Measurements from ENCODE around the gene HELLS. TPM values are rescaled to one million over a fixed set of nuclear protein-coding genes. Genes with fewer than 3 reads are reported as not detected.

HELLS gene
- total and polyA plus RNA-seq, 2 of the 4 experiments (the other 2 are of a cell fraction) = 15.9 to 29.8 TPM

DNA sequence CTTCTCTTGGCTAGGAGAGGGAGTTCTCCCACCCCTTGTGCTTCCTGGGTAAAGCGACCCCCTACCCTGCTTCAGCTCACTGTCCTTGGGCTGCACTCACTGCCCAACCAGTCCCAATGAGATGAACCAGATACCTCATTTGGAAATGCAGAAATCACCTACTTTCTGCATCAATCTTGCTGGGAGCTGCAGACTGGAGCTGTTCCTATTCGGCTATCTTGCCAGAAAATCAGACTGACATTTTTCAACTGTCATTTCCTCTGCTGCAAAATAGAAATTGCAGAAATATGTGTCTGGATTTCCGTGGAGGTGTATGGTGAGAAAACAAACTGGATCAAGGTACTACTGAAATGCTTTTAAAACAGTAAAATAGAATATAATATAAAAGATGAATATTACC is 95.0 kb downstream of the HELLS start:
- no peaks in the 10 kb centered on the region for H3K4me1 ChIP-seq (ENCODE audit: control insufficient read depth, insufficient read depth, low read length)
- H4K8ac ChIP-seq (ENCODE audit: low read depth in 2 of 2, low read length in 2 of 2) = no peak overlapping the region
- intact Hi-C loops (cut with micrococcal nuclease) = no loop called here
- no peak overlapping the region for H3K18ac ChIP-seq (ENCODE audit: low read depth, low read length)
- no peaks in the 10 kb centered on the region for H3K27me3 ChIP-seq (ENCODE audit: control insufficient read depth, insufficient read depth, low read length)
- no CpG with 5 or more reads among the region's 3 CpGs for WGBS, 2 experiments (ENCODE audit: extremely low coverage in 2 of 2, insufficient read length in 1 of 2)
- no peak overlapping the region for H4K91ac ChIP-seq (ENCODE audit: insufficient read depth, low read depth, low read length)
- no peaks in the 10 kb centered on the region for H4K20me1 ChIP-seq (ENCODE audit: insufficient read depth, low read length)
- H3K27ac ChIP-seq (ENCODE audit: insufficient read depth, low read length) = no peak overlapping the region
- H2BK20ac ChIP-seq (ENCODE audit: low read depth, low read length) = no peak overlapping the region
- TF ChIP-seq, protein P1, sequence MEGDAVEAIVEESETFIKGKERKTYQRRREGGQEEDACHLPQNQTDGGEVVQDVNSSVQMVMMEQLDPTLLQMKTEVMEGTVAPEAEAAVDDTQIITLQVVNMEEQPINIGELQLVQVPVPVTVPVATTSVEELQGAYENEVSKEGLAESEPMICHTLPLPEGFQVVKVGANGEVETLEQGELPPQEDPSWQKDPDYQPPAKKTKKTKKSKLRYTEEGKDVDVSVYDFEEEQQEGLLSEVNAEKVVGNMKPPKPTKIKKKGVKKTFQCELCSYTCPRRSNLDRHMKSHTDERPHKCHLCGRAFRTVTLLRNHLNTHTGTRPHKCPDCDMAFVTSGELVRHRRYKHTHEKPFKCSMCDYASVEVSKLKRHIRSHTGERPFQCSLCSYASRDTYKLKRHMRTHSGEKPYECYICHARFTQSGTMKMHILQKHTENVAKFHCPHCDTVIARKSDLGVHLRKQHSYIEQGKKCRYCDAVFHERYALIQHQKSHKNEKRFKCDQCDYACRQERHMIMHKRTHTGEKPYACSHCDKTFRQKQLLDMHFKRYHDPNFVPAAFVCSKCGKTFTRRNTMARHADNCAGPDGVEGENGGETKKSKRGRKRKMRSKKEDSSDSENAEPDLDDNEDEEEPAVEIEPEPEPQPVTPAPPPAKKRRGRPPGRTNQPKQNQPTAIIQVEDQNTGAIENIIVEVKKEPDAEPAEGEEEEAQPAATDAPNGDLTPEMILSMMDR (conservative IDR thresholded peaks at IDR 0.05; ENCODE audit: low read depth, low read length) = no peak
- no TSS peak for BruUV-seq (replicated peaks)
- H3K9ac ChIP-seq (ENCODE audit: low read depth, low read length) = no peak overlapping the region
- no peak overlapping the region for H3K23ac ChIP-seq (ENCODE audit: low read depth, low read length)
- H3K4me3 ChIP-seq (ENCODE audit: insufficient read depth, low read depth, low read length) = no peak overlapping the region
- H4K5ac ChIP-seq (ENCODE audit: low read depth, low read length) = no peak overlapping the region
- no peaks in the 10 kb centered on the region for H3K9me3 ChIP-seq (ENCODE audit: control insufficient read depth, insufficient read depth, low read length)
- no peak overlapping the region for H2AK5ac ChIP-seq (ENCODE audit: low read depth, low read length)
- no peak for DNase-seq
- H3K14ac ChIP-seq (replicated peaks; ENCODE audit: low read depth, low read length) = no peak overlapping the region
- POLR2A ChIA-PET (ENCODE audit: unreplicated experiment) = no interaction called here
- no peak overlapping the region for H3K56ac ChIP-seq (ENCODE audit: extremely low read depth, insufficient read depth, low read length)
- in situ Hi-C loops (cut with MboI; ENCODE audit: low sequenced_read_pairs) = no loop called here
- dilution Hi-C loops (cut with HindIII; ENCODE audit: low sequenced_read_pairs, unreplicated experiment) = no loop called here
- H2BK5ac ChIP-seq (ENCODE audit: low read depth, low read length, poor library complexity, severe bottlenecking) = no peak overlapping the region
- H2AK9ac ChIP-seq (replicated peaks; ENCODE audit: low read depth, low read length, poor library complexity) = no peak overlapping the region
- H2BK120ac ChIP-seq (ENCODE audit: low read depth, low read length) = no peak overlapping the region
- H3K36me3 ChIP-seq (ENCODE audit: control insufficient read depth, insufficient read depth, low read length) = no peaks in the 10 kb centered on the region
- H2AFZ ChIP-seq (replicated peaks; ENCODE audit: low read length, poor library complexity) = no peak overlapping the region
- H3K4ac ChIP-seq (ENCODE audit: low read depth, low read length) = no peak overlapping the region
- H3K4me2 ChIP-seq (ENCODE audit: low read depth, low read length) = no peak overlapping the region
- no peak for ATAC-seq (ENCODE audit: low read depth)
- no peak overlapping the region for H2BK15ac ChIP-seq (ENCODE audit: low read depth, low read length)
- H3K79me1 ChIP-seq (ENCODE audit: low read depth in 1 of 2, low read length in 2 of 2) = no peaks in the 10 kb centered on the region
- no peaks in the 10 kb centered on the region for H3K9me1 ChIP-seq (ENCODE audit: insufficient read depth, low read length)
- CTCF ChIA-PET = interaction anchor here (2.3 kb wide), 1 partner anchor 10 kb away, joined by 11 read pairs; no protein-coding TSS in a partner anchor

Measured in IMR-90 (cell line).